NCI-H774 (cell line): Measurements from ENCODE around the gene ZNF365.
"Not testable (repeated sequence)": the region's sequence is repeated elsewhere in the genome, so short reads cannot be mapped to it uniquely, and the experiment has no call there.

Source experiments
- DNase-seq: peaks from one replicate; lab custom pipeline; 2025; lab: John Stamatoyannopoulos, UW

The ZNF365 gene

GRCh38 chr10:62373995-62374861 is at the start of gene ZNF365:
TSS of gene ZNF365 (plus strand) at chr10:62374369. CDS start at chr10:62376194, 1,825 bp downstream.
- DNase-seq, result peak; percentile 34

- no peak for DNase-seq
These were observed 48.0 kb upstream of the ZNF365 start for GRCh38 chr10:62326176-62326575.

- no peak for DNase-seq
These were observed 46.3 kb upstream of the ZNF365 start for GRCh38 chr10:62327885-62328284.

GRCh38 chr10:62330213-62330612 is 44.0 kb upstream of the ZNF365 start:
- no peak for DNase-seq

GRCh38 chr10:62332406-62332805 is 41.8 kb upstream of the ZNF365 start:
- DNase-seq, result no peak

GRCh38 chr10:62333135-62333889 is 40.9 kb upstream of the ZNF365 start:
- no peak for DNase-seq

- no peak for DNase-seq
These were observed 40.0 kb upstream of the ZNF365 start for GRCh38 chr10:62333988-62334682.

GRCh38 chr10:62335326-62335725 is 38.8 kb upstream of the ZNF365 start:
- no peak for DNase-seq

GRCh38 chr10:62336404-62336803 is 37.8 kb upstream of the ZNF365 start:
- DNase-seq, result no peak

GRCh38 chr10:62341419-62341818 is 32.8 kb upstream of the ZNF365 start:
- DNase-seq, result no peak

- no peak for DNase-seq
These were observed 31.2 kb upstream of the ZNF365 start for GRCh38 chr10:62343000-62343399.

- DNase-seq, result no peak
These were observed 26.1 kb upstream of the ZNF365 start for GRCh38 chr10:62348029-62348428.

GRCh38 chr10:62352356-62352970 is 21.7 kb upstream of the ZNF365 start:
- no peak for DNase-seq

GRCh38 chr10:62354916-62355315 is 19.3 kb upstream of the ZNF365 start:
- DNase-seq, result no peak

GRCh38 chr10:62356447-62356846 is 17.7 kb upstream of the ZNF365 start:
- no peak for DNase-seq

- not testable (repeated sequence) for DNase-seq
These were observed 16.0 kb upstream of the ZNF365 start for GRCh38 chr10:62358151-62358550.

- DNase-seq, result no peak
These were observed 552 bp upstream of the ZNF365 start for GRCh38 chr10:62373639-62373994.

GRCh38 chr10:62374862-62375710 is 917 bp downstream of the ZNF365 start:
- DNase-seq, result no peak

GRCh38 chr10:62376071-62377025 is 2.2 kb downstream of the ZNF365 start:
- no peak for DNase-seq

GRCh38 chr10:62377026-62377415 is 2.9 kb downstream of the ZNF365 start:
- no peak for DNase-seq
